GM19452 (cell line): Measurements from ENCODE around the gene CASK.
A peak's percentile ranks its signal among the peaks of the same experiment; 100 is the strongest.
"Not testable (repeated sequence)": the region's sequence is repeated elsewhere in the genome, so short reads cannot be mapped to it uniquely, and the experiment has no call there.

Source experiments
- ATAC-seq: cut with Tn5 transposase; IDR thresholded peaks from one replicate; pipeline ENCODE4 v1.9.1; 2021; ENCODE audit not compliant: unreplicated experiment

The CASK gene

DNA sequence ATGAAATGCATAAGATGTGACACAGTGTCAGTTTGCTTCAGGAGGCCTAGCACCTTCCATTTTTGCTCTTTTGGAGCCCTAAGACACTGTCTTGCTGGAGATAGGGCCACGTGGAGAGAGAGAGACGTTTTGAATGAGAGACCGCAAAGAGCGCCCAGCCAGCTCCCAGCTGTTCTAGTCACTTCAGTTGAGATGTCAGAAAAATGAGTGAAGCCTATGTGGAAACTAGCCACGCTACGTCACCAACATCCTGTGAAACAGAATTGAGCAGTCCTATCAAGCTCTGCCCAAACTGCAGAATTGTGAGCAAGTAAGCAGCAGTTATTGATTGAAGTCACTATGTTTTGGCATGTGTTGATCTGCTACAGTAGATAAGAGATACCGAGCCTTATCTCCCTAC lies 186.3 kb downstream of the CASK start:
- ATAC-seq = no peak

DNA sequence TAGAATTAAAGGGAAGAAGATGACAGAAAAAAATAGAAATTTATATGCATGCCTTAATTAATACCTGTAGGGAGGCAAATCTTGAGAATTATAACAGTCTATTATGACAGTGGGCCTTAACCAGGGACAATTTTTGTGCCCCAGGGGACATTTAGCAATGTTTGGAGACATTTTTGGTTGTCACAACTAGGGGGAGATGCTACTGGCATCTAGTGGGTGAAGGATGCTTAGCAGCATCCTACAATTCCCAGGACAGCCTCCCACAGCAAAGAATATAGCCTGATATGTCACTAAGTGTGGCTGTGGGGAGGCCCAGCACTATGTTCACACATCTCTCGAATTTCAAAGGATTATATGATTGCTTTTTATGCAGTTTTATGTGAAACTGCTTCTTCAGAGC lies 188.8 kb downstream of the CASK start:
- ATAC-seq = no peak

DNA sequence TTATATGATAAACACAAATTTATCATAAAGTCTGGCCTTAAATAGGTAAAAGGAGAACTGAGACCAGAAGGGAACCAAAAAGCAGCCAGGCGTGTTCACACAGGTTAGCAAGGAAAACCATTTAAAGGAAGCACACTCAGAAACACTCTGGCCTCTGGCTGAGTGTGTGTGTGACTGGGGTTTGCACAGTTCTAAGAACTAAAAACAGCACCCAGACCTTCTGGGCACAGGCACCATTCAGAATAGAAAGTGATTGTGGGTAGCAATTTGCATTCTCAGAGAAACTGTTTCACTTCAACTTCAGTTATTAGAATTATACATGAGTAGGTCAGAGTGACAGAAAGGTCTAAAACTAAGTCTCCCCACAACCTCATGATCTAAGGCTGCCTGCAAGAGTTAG lies 189.4 kb downstream of the CASK start:
- ATAC-seq = peak; percentile 96

DNA sequence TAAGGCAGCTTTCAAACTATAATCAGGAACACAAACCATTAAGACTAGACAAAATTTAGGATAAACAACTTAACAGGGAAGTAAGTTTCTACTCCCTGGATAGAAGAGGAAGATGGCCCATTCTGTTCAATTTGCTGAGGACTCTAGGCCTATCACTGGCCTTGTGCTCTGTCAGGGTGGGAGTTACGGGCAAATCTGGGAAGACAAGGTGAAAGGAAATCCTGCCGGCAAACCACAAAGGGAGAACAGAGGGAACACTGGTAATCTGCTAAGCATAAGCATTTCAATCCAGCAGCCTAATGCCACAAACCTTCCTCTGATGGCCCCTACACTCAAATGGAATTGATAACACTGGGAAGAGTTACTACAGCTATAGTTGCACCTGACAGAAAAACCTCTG lies 191.1 kb downstream of the CASK start:
- no peak for ATAC-seq

DNA sequence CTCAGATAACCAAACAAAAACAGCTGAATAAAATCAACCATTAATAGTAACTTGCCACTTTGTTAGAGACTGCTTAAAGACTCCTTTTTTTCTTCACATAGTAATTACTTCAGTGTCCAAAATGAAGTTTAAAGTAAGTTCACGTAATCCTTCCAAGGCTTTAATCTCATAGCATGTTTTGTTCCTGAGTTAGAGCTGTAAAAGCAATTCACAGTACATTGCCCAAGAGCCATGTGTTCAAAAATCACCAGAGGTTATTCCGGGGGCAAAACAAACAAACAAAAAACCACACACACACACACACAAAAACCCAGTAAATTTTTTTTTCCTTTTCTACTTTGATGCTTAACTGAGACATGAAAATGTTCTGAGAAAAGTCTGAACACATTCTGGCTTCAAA lies 193.3 kb downstream of the CASK start:
- no peak for ATAC-seq

DNA sequence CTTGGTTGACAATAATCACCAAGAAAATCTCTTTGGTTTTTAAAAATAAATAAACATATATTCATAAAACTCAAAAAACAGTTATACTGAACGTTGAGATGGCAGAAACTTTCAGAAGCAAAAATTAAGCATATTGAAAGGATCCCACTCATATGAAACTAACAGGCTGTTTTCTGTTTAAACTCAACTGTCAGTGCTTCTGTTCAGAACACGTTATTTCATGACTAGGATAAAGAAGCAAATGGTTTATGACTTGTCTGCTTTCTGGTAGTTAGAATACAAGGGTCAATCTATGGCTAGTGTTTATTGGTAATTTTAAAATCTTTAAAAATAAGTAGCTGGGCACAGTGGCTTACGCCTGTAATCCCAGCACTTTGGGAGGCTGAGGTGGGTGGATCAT lies 195.2 kb downstream of the CASK start:
- ATAC-seq = no peak

DNA sequence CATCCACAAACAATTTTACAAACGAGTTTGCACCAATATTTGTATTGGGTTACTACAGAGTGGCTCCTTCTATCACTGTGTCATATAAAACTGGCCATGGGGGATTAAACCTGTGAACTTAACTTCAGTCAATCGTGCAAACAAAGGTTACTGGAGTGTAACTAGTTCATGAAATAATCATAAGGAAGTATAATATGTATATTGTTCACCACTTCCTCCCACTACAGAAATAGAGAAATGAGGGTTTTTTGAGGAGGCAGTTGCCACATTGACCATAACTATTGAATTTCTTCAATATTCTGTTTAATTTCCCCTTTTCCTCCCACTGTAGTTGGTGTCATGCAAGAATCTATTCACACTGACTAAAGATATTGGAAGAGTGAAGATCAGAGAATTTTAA lies 199.5 kb downstream of the CASK start, which contains the start of gene GPR82:
Gene GPR82, plus strand, starts transcription at position 356 of the 400 bp plus-strand sequence. CDS start 2,846 bp downstream, outside the sequence.
- ATAC-seq = no peak

DNA sequence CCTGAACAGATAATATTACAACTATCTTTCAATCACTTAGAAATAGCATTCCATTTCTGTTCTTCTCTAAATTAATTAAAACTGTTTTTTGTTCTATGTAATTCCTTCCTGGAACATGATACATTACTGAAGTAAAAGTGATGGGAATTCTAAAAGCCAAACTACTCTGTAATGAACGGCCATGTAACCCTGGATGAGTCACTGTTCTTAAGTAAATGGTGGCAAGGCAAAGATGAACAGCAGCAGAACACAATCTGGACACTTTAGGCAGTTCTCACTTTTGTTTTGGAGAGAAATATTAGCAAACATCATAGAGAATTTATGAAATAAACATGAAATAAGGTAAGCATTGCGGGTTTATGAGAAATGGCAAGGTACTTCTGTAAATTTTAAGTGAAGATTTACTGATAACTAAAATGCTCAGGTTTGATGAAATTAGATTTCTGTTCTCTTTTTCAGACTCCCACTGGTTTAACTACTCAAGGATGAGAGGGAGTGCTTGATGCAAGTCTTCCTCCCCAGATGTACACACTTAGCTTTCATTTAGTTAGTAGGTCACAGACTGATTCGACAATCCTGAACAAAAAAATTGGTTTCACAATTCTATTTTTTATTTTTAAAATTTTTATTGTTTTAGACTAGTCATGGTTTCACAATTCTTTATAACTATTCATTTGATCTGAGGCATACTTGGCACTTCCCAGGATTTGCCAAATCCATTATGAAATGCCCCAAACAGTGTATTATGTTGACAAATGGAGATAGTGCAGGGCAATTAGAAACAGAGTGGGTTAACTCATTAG lies 200.3 kb downstream of the CASK start:
- no peak for ATAC-seq

DNA sequence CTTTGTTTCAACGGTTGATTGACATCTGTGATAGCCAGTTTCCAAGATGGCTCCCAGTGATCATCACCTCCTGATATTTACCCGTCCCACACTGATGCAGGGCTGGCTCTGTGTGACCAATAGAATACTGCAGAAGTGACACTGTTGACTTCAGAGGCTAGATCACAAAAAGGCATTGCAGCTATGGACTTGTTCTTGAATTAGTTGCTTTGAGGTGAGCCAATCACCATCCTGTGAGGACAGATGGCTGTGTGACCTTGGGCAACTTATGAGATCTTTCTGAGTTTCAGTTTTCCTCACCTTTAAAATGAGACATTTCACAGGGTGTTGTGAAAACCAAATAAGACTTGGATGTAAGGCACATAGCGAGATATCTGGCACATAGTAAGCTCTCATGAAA lies 201.1 kb downstream of the CASK start:
- no peak for ATAC-seq

DNA sequence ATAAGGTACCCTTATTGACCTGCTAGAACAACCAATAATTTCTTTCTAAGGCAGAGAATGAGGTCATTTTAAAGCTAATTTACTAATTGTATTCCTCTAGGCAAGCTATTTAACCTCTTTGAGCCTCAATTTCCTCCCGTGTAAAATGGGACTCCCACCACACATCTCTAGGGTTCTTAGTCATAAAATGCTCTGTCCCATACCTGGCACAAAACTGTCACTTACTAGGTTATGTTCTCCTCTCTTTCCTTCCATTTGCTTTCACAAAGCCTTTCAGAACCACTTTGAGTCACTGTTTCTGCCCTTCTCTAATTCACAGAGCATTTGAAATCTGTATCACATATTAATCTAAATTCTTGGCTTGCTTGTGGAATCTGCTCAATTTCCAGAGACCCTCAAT lies 201.8 kb downstream of the CASK start:
- ATAC-seq = peak; percentile 39

DNA sequence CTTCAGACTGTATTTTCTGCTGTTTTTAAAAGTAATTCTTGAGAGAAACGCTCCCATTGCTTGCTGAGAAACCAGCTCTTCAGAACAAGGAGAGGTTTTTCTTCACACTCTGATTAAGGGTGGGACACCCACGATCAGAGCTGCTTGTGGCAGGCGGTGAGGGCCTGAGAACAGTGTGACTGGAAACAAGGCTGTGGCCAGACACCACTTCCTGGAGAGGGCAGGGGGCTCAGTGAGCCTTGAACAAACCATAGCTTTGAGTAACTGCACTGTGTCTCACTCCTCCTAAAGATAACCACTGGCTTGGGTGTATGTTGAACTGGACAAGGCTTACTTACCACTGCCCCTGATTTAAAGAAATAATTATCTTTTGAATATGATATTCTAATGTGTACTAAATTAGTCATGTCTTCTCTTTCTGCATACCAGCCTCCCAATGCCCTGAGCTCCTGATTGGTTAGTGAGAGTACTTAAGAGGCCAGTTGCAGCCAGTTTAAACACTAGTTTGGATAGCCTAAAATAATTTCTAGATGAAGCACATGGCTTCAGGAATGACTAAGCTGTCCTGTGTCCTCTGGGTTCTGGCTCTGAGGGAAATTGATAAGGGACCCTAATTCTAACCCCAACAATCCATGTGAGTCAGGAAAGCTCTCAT lies 203.1 kb downstream of the CASK start:
- peak; percentile 80 for ATAC-seq

DNA sequence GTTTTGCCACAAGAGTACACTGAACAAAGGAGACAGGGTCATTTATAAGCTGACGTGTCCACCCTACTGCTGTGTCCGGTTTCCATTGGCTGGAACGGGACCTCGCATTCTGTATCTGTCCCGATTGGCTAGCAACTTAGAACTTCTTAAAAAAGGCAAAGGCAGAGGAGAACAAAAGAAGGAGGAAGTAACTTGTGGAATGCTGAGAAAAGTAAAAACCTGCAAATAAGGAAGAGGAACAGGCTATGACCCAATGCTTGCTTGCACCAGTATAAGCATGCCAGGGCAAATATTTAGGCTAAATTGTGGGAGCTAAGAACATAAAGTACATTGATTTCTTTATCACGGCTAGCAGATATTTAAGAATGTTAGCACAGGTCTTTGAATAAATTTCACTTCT lies 203.7 kb downstream of the CASK start:
- not testable (repeated sequence) for ATAC-seq

DNA sequence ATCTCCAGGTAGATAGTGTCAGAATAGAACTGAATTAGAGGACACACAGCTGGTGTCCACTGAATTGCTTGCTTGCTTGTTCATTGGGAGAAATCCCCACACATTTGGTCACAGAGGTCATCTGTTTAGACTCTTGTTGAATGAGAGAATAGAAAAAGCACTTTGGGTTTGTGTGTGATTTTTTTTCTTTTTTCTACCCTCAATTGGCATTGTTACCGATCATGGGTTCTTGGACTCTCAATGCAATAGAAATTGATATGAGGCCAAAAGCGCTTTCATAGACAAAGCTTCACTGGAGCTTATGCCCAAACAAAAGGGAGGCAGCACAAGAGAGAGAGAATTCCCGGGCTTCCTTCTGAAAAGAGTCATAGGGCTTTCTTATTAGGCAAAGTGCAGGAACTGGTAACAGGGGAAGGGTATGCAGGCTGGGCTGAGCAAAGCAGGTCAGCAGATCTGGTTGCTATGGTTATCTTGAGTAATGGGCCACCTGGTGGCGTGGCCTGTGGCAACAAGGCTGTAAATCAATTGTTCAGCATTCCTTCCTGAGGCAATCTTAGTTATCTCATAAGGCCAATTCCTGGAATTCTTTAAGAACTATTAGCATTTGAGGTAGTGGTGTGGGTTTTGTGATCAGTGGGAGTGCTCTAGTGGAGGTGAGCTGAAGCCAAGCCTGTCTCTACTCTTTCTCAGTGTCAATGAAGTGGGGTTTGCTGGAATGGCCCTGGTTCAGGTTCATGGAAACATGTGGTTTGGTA lies 204.7 kb downstream of the CASK start:
- no peak for ATAC-seq

DNA sequence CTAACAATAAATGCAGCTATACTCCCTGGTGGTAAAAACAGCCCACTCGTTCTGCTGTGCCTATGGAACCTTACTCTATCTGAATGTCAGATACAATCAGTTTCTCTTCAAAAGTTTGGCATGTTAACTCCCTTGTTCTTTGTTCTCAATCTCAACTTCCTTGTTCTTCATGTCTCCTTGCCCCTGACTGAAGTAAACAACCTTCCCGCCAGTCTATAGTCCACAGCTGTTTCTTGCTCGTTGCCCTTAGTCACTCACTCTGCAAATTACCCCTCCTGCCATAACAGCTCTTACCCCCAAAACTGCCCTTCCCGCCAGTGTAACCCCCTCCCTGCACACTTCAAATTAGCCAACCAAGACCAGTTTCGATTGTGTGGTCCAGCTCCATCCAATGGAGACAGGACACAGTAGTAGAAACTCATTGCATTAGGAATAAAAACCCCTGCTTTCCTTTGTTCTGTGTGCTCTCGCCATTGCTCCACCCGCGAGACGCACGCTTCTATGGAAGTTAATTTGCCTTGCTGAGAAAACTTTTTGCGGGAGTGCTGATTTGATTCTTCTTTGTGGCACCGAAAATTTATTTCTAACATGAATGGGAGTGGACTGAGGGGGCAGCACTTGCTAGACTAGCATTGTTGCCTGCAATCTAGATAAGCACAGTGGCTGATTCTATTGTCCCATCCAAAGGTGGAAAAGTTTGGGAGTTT lies 206.4 kb downstream of the CASK start:
- ATAC-seq = no peak

DNA sequence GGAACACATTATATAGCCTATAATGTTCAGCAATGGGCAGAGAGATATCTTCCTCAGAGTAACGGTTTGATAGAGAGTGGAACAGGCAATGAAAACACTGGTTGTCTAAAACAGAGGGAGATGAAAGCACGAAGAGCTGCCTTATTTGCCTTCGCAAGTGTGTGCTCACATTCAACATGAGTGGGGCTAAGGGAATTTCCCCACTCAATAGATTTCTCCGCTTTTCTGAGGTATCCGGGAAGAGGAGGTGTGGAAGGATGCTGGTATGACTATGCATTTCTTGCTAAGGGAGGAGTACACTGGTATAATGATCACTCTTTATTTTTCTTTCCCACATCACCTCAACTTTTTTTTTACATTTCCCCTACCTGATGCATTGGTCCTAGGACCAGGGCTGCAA lies 207.1 kb downstream of the CASK start:
- ATAC-seq = no peak

DNA sequence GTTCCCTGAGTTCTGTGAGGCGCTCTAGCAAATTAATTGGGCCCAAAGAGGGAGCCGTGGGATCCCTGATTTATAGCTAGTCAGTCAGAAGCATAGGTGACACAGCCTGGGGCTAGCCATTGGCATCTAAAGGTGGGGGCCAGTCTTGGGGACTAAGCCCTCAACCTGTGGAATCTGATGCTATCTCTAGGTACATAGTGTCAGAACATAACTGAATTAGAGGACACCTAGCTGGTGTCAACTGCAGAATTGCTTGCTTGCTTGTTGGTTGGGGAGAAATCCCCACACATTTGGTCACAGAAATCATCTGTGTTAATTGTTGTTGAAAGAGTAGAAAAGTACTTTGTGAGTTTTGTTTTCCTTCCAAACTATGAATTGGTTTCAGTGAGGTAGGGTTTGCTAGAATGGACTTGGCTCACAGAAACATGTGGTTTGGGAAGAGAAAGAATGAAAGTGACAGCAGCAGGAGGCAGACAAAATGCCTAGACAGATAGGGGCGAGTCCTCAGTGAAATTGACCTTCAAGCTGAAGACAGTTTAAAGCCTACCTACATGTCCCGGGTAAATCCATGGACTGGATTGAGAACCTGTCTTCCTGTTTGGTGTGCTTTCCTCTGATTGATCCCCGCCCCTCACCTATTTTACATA lies 212.2 kb downstream of the CASK start:
- ATAC-seq = no peak

DNA sequence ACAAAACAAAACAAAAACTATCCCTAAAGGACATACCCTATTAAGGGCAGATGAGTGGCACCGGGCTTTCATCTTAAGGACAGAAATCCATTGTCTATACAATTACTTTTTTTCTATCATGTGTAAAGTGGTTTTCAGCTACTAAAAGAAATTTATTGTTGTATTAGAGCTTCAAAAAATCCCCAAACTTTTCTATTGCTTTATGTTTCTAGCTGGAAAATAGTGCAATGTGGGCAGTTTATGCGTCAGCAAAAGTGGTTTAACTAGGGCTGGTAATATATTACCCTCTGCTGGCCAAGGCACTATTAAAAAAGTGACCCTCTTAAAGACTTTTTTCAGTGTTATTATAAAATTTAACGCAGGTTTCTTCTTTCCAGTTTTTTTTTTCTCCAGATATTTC lies 214.9 kb downstream of the CASK start:
- no peak for ATAC-seq

DNA sequence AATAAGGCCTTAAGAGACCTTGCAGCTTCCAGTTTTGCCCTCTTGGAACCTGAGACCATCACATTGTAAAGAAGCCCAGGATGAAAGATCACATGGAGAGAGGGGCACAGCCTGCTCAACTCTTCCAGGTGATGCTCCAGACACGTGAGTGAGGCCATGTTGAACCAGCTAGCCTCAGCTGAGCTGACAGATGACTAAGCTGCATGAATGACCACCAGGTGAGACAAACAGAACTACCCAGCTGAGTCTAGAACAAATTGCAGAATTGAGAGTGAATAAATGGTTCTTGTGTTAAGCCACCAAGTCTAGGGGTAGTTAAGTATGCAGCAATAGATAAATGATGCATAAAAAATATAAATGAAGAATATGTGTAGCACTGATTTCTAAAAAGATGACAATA lies 216.1 kb downstream of the CASK start:
- ATAC-seq = no peak

DNA sequence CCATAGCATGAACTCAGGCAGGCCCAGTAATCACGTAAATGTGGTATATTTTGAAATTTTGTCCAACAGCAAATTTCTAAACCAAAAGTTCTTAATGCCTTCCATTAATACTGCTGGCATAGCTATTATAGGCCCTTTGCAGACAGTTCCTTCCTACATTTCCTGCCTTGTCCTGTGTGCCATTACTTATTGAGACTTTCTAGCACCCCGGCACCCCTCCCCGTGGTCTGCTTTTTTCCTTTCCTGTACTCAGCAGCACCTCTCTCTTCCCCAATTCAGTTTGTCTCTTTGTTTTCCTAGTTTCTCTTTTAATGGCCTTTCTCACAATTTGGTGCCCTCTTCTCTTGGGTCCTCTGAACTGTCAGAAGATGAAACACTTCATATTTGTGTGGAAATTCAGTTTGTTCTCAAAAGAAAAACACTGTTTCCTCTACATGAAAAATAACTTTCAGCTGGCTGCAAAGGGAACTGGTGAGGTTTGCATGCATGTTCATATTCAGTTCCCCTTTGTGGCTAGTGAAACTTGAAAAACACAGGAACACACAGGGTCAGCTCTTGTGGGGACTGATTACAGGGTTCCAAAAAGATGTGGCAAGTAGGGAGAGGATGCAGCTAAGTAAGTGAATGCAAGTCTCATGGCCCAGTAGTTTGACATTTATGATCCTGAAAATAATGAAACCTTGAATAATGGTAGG lies 217.5 kb downstream of the CASK start:
- ATAC-seq = peak; percentile 80

DNA sequence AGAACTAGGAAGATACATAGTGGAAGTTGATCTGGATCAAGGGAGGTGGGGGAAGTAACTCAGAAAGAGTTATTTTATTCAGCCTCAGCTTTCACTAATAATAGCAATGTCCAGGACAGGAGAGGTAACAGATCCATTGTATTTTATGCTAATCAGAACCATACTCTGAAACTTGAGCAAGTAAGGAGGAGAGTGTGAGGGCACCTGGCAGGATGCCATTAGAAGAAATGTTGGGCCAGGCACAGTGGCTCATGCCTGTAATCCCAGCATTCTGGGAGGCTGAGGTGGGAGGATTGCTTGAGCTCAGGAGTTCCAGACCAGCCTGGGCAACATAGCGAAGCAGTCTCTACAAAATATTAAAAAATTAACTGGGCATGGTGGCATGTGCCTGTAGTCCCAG lies 218.3 kb downstream of the CASK start:
- no peak for ATAC-seq
